Measurements from ENCODE around the gene RUNX1.

DNA sequence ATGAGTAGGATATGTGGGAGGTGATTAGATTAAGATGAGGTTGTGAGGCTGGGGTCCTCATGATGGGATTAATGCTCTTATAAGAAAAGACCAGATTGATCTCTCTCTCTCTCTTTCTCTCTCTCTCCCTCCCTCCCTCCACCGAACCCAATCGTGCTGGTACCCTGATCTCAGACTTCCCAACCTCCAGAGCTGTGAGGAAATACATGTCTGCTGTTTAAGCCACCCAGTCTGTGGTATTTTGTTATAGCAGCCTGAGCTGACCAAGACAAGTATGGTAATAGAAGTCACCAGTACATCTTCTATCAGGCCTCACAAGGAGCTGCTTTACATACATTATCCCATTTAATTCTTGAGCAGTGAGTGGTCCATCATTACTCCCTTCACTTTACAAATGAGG, 149.8 kb downstream of the RUNX1 start:
- no peak for TF ChIP-seq POLR2AphosphoS5 (IDR thresholded peaks at IDR 0.05; ENCODE audit: low read depth, low read length)
- TF ChIP-seq POLR2A (IDR thresholded peaks at IDR 0.05; ENCODE audit: low read depth, low read length), result no peak
